NCI-H526 (cell line): ENCODE measurements around the gene UCN3.
A peak's percentile ranks its signal among the peaks of the same experiment; 100 is the strongest.
"Not testable (repeated sequence)": the region's sequence is repeated elsewhere in the genome, so short reads cannot be mapped to it uniquely, and the experiment has no call there.

ENCODE experiments used
- DNase-seq, 2 experiments: peaks; one replicate each; lab custom pipeline; 2025; lab: John Stamatoyannopoulos, UW

The UCN3 gene

GRCh38 chr10:5369362-5370158 is 4.8 kb downstream of the UCN3 start:
- DNase-seq = no peak

- no peak for DNase-seq
Measured at GRCh38 chr10:5370493-5371352, 6.0 kb downstream of the UCN3 start.

- DNase-seq = peak; percentile 69 to 76
Measured at GRCh38 chr10:5373307-5373706, 8.5 kb downstream of the UCN3 start.

- peak in 1 of 2 experiments; percentile 36 for DNase-seq
Measured at GRCh38 chr10:5373891-5374611, 9.3 kb downstream of the UCN3 start.

- DNase-seq = no peak
Measured at GRCh38 chr10:5376450-5376849, 11.7 kb downstream of the UCN3 start.

- not testable (repeated sequence) for DNase-seq
Measured at GRCh38 chr10:5379202-5379601, 14.4 kb downstream of the UCN3 start.

GRCh38 chr10:5380395-5380794 is 15.6 kb downstream of the UCN3 start:
- not testable (repeated sequence) for DNase-seq

- no peak for DNase-seq
Measured at GRCh38 chr10:5381187-5381586, 16.4 kb downstream of the UCN3 start.

- DNase-seq = no peak
Measured at GRCh38 chr10:5385224-5385623, 20.5 kb downstream of the UCN3 start.

GRCh38 chr10:5387169-5387568 is 22.4 kb downstream of the UCN3 start:
- no peak for DNase-seq

GRCh38 chr10:5390607-5391205 is 25.9 kb downstream of the UCN3 start:
- no peak for DNase-seq

GRCh38 chr10:5391790-5392189 is 27.0 kb downstream of the UCN3 start:
- DNase-seq = no peak

- DNase-seq = no peak
Measured at GRCh38 chr10:5393529-5393928, 28.8 kb downstream of the UCN3 start.

- no peak for DNase-seq
Measured at GRCh38 chr10:5395168-5395567, 30.4 kb downstream of the UCN3 start.

GRCh38 chr10:5396556-5397300 is 32.0 kb downstream of the UCN3 start:
- DNase-seq = no peak

- no peak for DNase-seq
Measured at GRCh38 chr10:5399332-5399731, 34.6 kb downstream of the UCN3 start.

- DNase-seq = no peak
Measured at GRCh38 chr10:5400468-5401240, 35.9 kb downstream of the UCN3 start.

GRCh38 chr10:5402798-5403197 is 38.0 kb downstream of the UCN3 start:
- no peak for DNase-seq

GRCh38 chr10:5404208-5405041 is 39.7 kb downstream of the UCN3 start, which contains the start of gene TUBAL3:
Gene TUBAL3, minus strand, starts transcription at chr10:5404828. Its CDS starts 36 bp downstream, at chr10:5404792.
- no peak for DNase-seq
